Neural crest cell (in vitro differentiated cells): ENCODE measurements around the gene SRPX. TPM values are rescaled to one million over a fixed set of nuclear protein-coding genes. Genes with fewer than 3 reads are reported as not detected.

ENCODE experiments used
- DNase-seq: peaks from one replicate; pipeline ENCODE4 v3.0.0; 2021; ENCODE audit warnings: low read depth, mixed read lengths, low spot score
- H3K27ac Mint-ChIP-seq: one replicate; pipeline ENCODE4 v1.8.0; 2021; ENCODE audit warnings: mild to moderate bottlenecking, mixed read lengths; ENCODE audit not compliant: unreplicated experiment
- H3K27me3 Mint-ChIP-seq: 2 replicates; pipeline ENCODE4 v1.8.0; 2021; ENCODE audit warnings: low read depth, mild to moderate bottlenecking, mixed read lengths
- H3K36me3 Mint-ChIP-seq: 2 replicates; pipeline ENCODE4 v1.8.0; 2021; ENCODE audit warnings: low read depth, mild to moderate bottlenecking, mixed read lengths
- H3K4me1 Mint-ChIP-seq: 2 replicates; pipeline ENCODE4 v1.8.0; 2021; ENCODE audit warnings: mixed read lengths
- H3K4me3 Mint-ChIP-seq: one replicate; pipeline ENCODE4 v1.8.0; 2021; ENCODE audit warnings: mild to moderate bottlenecking, mixed read lengths
- H3K9me3 Mint-ChIP-seq: 2 replicates; pipeline ENCODE4 v1.8.0; 2021; ENCODE audit warnings: mixed read lengths
- CTCF ChIP-seq: fragments of 200-600 bp; sonication (generic); conservative IDR thresholded peaks from 2 replicates; pipeline ENCODE4 v1.5.0; 2021; ENCODE audit warnings: antibody characterized with exemption, mild to moderate bottlenecking
- total RNA-seq: library from RNA; stranded (reverse); gene quantifications from 2 replicates; pipeline ENCODE4 v1.2.1, GENCODE V29; 2021

The SRPX gene
- total RNA-seq, 1 donor from 2014 or later: 3.7 TPM

GRCh38 chrX:38138157-38138891 is 82.3 kb downstream of the SRPX start:
- H3K4me3 Mint-ChIP-seq: no peak overlapping the region
- H3K9me3 Mint-ChIP-seq: no peaks in the 10 kb centered on the region
- H3K27me3 Mint-ChIP-seq: no peaks in the 10 kb centered on the region
- no peak overlapping the region for H3K27ac Mint-ChIP-seq
- no peak for DNase-seq
- no peaks in the 10 kb centered on the region for H3K4me1 Mint-ChIP-seq
- no peak for TF ChIP-seq CTCF
- H3K36me3 Mint-ChIP-seq: no peaks in the 10 kb centered on the region

- TF ChIP-seq CTCF: no peak
- H3K27me3 Mint-ChIP-seq: no peaks in the 10 kb centered on the region
- H3K9me3 Mint-ChIP-seq: peaks cover 4% of the 10 kb centered on the region
- no peaks in the 10 kb centered on the region for H3K4me1 Mint-ChIP-seq
- H3K27ac Mint-ChIP-seq: no peak overlapping the region
- no peak for DNase-seq
- H3K36me3 Mint-ChIP-seq: no peaks in the 10 kb centered on the region
- H3K4me3 Mint-ChIP-seq: no peak overlapping the region
Measured at GRCh38 chrX:38129366-38129765, 91.3 kb downstream of the SRPX start.

DNA sequence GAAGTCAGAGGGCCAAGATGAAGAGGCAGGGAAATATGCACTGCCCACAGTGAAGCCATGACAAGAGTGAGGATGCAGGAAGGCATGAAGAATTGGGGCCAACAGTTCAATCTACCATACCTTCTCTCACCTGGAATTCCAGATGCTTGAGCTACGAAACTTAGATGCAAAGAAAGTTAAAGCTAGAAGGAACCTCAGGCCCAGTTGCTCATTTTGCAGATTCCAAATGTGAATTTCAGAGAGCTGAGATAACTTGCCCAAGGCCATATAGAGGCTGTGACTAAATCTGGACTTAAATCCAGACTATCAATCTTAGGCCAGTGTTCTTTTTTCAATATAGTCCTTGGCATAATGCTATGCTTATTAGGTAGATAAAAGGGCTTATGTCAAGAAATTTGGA is 92.7 kb downstream of the SRPX start:
- no peak overlapping the region for H3K4me3 Mint-ChIP-seq
- H3K27ac Mint-ChIP-seq: no peak overlapping the region
- H3K9me3 Mint-ChIP-seq: peaks cover 4% of the 10 kb centered on the region
- no peak for TF ChIP-seq CTCF
- DNase-seq: no peak
- no peaks in the 10 kb centered on the region for H3K36me3 Mint-ChIP-seq
- H3K27me3 Mint-ChIP-seq: no peaks in the 10 kb centered on the region
- no peaks in the 10 kb centered on the region for H3K4me1 Mint-ChIP-seq

GRCh38 chrX:38126179-38126578 is 94.5 kb downstream of the SRPX start:
- no peak for TF ChIP-seq CTCF
- peaks cover 4% of the 10 kb centered on the region for H3K9me3 Mint-ChIP-seq
- H3K36me3 Mint-ChIP-seq: no peaks in the 10 kb centered on the region
- no peaks in the 10 kb centered on the region for H3K4me1 Mint-ChIP-seq
- no peak overlapping the region for H3K4me3 Mint-ChIP-seq
- no peak for DNase-seq
- no peaks in the 10 kb centered on the region for H3K27me3 Mint-ChIP-seq
- no peak overlapping the region for H3K27ac Mint-ChIP-seq

GRCh38 chrX:38124000-38124399 is 96.7 kb downstream of the SRPX start:
- no peak for DNase-seq
- Mint-ChIP-seq H3K9me3 (no peaks in the 10 kb centered on the region), H3K36me3 (no peaks in the 10 kb centered on the region), H3K4me1 (no peaks in the 10 kb centered on the region), H3K4me3 (no peak overlapping the region), H3K27me3 (no peaks in the 10 kb centered on the region), H3K27ac (no peak overlapping the region)
- no peak for TF ChIP-seq CTCF
